Activated naive CD4-positive, alpha-beta T cell treated with anti-CD3 and anti-CD28 coated beads, Interleukin-2, amount 50 U/mL, for 16 hours (primary cell): Measurements from ENCODE around the gene ZBTB32.
A peak's percentile ranks its signal among the peaks of the same experiment; 100 is the strongest.

Source experiments
- DNase-seq: peaks from one replicate; pipeline ENCODE4 v3.0.0-alpha.2; 2020

Gene ZBTB32

GRCh38 chr19:35696835-35697234 lies 7.5 kb upstream of the ZBTB32 start:
- DNase-seq: no peak

GRCh38 chr19:35702223-35703012 lies 1.9 kb upstream of the ZBTB32 start:
- DNase-seq: peak; percentile 94

DNA sequence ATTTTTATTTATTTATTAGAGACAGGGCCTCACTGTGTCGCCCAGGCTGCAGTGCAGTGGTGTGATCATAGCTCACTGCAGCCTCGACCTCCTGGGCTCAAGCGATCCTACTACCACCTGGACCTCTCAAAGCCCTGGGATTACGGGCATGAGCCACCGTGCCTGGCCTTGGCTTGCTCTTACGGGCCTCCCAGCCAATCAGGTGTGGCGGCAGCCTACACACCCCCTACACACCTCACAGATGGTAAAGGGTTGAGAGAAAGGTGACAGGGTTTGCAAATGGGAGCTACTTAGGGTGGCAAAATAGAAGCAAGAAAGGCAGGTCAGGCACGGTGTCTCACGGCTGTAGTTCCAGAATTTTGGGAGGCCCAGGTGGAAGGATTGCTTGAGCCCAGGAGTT lies 1.0 kb upstream of the ZBTB32 start:
- DNase-seq: no peak

- DNase-seq: no peak
Measured at GRCh38 chr19:35708391-35708790, 4.0 kb downstream of the ZBTB32 start.

GRCh38 chr19:35710784-35711723 lies 6.7 kb downstream of the ZBTB32 start:
- DNase-seq: peak; percentile 50

GRCh38 chr19:35712567-35713505 lies 8.5 kb downstream of the ZBTB32 start:
- DNase-seq: peak; percentile 51

DNA sequence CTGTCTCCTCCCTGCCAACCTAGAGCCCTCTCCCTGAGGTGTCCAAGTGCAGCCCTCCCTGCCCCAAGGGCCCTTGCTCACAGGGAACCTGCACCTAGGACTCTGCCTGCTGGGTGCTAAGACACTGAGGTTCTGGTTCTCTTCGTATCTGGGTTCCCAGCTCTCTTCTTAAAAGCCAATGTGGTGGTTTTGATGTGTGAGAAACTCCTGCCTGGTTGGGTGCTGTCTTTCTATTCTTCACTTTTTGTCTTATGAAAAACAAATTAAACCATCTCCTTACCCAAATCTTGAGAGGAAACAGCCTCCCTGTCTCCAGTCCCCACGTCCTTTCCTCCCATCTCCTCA lies 9.1 kb downstream of the ZBTB32 start:
- DNase-seq: no peak

GRCh38 chr19:35713904-35714495 lies 9.6 kb downstream of the ZBTB32 start:
- DNase-seq: no peak

GRCh38 chr19:35714601-35715354 lies 10.4 kb downstream of the ZBTB32 start:
- DNase-seq: no peak

DNA sequence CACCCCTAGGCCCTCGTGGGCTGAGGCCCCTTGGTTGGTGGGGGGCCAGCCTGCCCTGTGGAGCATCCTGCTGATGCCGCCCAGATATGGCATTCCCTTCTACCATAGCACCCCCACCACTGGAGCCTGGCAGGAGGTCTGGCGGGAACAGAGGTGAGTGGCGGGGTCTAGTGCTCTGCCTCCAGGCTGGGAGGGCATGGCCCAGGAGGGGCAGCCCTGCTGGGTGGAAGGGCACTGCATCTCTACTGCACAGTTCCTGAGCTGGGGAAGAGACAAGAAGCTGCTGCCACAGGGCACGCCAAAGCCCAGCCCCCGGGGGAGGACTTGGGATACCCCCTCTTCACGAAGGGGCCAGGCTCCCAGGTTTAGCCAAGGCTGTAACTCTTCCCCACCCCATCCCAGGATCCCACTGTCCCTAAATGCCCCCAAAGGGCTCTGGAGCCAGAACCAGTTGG lies 11.0 kb downstream of the ZBTB32 start:
- no peak for DNase-seq

GRCh38 chr19:35715981-35716800 lies 11.8 kb downstream of the ZBTB32 start:
- no peak for DNase-seq

GRCh38 chr19:35716801-35717664 lies 12.7 kb downstream of the ZBTB32 start:
- peak; percentile 99 for DNase-seq

DNA sequence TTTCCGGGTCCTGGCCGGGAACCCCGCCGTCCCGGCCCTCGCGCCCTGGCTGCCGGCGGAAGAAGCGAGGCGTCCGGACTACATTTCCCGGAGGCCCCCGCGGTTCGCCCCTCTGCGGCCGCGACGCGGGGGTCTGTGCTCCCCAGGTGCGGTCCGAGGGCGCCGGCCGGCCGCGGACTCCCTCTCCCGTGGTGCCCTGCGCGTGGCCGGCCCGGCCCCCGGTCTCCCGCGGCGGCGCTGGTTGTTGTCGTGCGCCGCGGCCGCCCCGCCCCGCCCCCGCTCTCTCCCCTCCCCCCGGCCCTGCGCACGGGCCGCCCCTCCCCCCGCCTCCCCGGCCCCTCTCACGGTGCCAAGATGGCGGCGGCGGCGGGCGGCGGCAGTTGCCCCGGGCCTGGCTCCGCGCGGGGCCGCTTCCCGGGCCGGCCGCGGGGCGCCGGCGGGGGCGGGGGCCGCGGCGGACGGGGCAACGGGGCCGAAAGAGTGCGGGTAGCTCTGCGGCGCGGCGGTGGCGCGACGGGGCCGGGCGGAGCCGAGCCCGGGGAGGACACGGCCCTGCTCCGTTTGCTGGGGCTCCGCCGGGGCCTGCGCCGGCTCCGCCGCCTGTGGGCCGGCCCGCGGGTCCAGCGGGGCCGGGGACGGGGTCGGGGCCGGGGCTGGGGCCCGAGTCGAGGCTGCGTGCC lies 13.4 kb downstream of the ZBTB32 start, which contains the start of gene KMT2B:
Gene KMT2B, plus strand, starts transcription at position 339 of the 680 bp plus-strand sequence. Its CDS starts 16 bp downstream, at position 355.
- no peak for DNase-seq

GRCh38 chr19:35718345-35719041 lies 14.1 kb downstream of the ZBTB32 start:
- DNase-seq: peak; percentile 55

DNA sequence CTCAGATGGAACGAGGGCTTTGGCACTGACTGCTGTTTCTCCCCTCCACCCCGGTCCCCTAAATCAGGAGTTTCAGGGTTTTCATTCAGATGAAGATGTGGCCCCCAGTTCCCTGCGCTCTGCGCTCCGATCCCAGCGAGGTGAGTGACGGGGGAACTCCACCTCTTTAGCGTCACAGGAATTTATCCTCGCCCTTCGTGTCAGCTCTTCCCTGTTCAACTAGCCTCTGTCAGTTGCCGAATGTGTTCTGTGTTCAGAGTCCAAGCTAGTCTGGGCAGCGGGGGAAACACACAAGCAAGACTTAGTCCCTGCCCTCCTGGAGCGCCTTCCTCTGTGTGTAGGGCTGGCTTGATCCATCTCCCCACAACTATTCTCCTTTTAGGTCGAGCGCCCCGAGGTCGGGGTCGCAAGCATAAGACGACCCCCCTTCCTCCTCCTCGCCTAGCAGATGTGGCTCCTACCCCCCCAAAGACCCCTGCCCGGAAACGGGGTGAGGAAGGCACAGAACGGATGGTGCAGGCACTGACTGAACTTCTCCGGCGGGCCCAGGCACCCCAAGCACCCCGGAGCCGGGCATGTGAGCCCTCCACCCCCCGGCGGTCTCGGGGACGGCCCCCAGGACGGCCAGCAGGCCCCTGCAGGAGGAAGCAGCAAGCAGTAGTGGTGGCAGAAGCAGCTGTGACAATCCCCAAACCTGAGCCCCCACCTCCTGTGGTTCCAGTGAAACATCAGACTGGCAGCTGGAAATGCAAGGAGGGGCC lies 15.2 kb downstream of the ZBTB32 start:
- DNase-seq: no peak

DNA sequence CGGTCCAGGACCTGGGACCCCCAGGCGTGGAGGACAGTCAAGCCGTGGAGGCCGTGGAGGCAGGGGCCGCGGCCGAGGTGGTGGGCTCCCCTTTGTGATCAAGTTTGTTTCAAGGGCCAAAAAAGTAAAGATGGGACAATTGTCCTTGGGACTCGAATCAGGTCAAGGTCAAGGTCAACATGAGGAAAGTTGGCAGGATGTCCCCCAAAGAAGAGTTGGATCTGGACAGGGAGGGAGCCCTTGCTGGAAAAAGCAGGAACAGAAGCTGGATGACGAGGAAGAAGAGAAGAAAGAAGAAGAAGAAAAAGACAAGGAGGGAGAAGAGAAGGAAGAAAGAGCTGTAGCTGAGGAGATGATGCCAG lies 15.8 kb downstream of the ZBTB32 start:
- DNase-seq: no peak

- DNase-seq: no peak
Measured at GRCh38 chr19:35720648-35721047, 16.3 kb downstream of the ZBTB32 start.

DNA sequence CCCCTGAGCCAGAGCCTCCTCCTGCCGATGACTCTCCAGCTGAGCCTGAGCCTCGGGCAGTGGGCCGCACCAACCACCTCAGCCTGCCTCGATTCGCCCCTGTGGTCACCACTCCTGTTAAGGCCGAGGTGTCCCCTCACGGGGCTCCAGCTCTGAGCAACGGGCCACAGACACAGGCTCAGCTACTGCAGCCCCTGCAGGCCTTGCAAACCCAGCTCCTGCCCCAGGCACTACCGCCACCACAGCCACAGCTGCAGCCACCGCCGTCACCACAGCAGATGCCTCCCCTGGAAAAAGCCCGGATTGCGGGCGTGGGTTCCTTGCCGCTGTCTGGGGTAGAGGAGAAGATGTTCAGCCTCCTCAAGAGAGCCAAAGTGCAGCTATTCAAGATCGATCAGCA lies 17.0 kb downstream of the ZBTB32 start:
- DNase-seq: no peak
